HepG2 (cell line): ENCODE measurements around the gene BBS12. TPM values are rescaled to one million over a fixed set of nuclear protein-coding genes. Genes with fewer than 3 reads are reported as not detected.

Source experiments
- ATAC-seq: fragments of 200-7000 bp; cut with Tn5 transposase; 3 replicates; pipeline ENCODE4 v1.9.1; 2020; ENCODE audit warnings: mild to moderate bottlenecking, moderate library complexity
- BruUV-seq: library from RNA; stranded (reverse); fragments of 400-500 nt; replicated peaks from 2 replicates; lab custom pipeline; 2021; lab: Mats Ljungman, UMichigan
- CTCF ChIA-PET: fragments of 300-600 bp; formaldehyde crosslinking; extraction: SDS; loops from one replicate; lab custom pipeline; 2021; ENCODE audit warnings: low total read pairs, inconsistent platforms, low intra/inter-chr PET ratio; lab: Yijun Ruan, JAX
- POLR2A ChIA-PET: fragments of 350-600 bp; sonication (Branson Sonifier 250); formaldehyde crosslinking; loops from one replicate; lab custom pipeline; 2020; ENCODE audit warnings: antibody characterized with exemption, inconsistent platforms; lab: Yijun Ruan, JAX
- DNase-seq: peaks from one replicate; pipeline ENCODE4 v3.0.0-alpha.2; 2015; ENCODE audit warnings: low spot score
- FAIRE-seq: peaks from 3 replicates; lab custom pipeline; 2011; peaks lifted over from hg19 to GRCh38; lab: Jason Lieb, UNC
- H2AFZ ChIP-seq: one replicate; pipeline ENCODE4 v1.6.1; 2011; ENCODE audit warnings: low read length, inconsistent platforms
- H3K27ac ChIP-seq: fragments of 300-600 bp; 3 replicates; pipeline ENCODE4 v1.8.0; 2011; ENCODE audit warnings: mixed run types, mild to moderate bottlenecking, mixed read lengths, low read length, inconsistent platforms; ENCODE audit not compliant: insufficient read depth; ENCODE audit errors: extremely low read length
- H3K27me3 ChIP-seq, 2 experiments: fragments of 200-600 bp in 1 of 2; 2 replicates in 1 of 2; 3 replicates in 1 of 2; pipeline versions ENCODE4 v1.6.0 to v1.8.0; 2011; ENCODE audit warnings: low read length in 2 of 2, mild to moderate bottlenecking in 2 of 2, moderate library complexity in 2 of 2, inconsistent platforms in 1 of 2; ENCODE audit not compliant: insufficient read depth in 2 of 2, control insufficient read depth in 1 of 2
- H3K36me3 ChIP-seq, 2 experiments: fragments of 200-600 bp in 1 of 2; replicated peaks in 1 of 2; 2 replicates in 1 of 2; 3 replicates in 1 of 2; pipeline versions ENCODE4 v1.5.1 to v1.8.0; 2011; ENCODE audit warnings: low read length in 2 of 2, inconsistent platforms in 1 of 2; ENCODE audit not compliant: insufficient read depth in 2 of 2, control insufficient read depth in 1 of 2
- H3K4me1 ChIP-seq: 2 replicates; pipeline ENCODE4 v1.5.1; 2012; ENCODE audit warnings: low read length, inconsistent platforms; ENCODE audit not compliant: insufficient read depth
- H3K4me2 ChIP-seq: 2 replicates; pipeline ENCODE4 v1.6.0; 2011; ENCODE audit warnings: low read depth, low read length, inconsistent platforms
- H3K4me3 ChIP-seq, 3 experiments: fragments of 200-600 bp in 1 of 3; sonication (generic), shearing (Covaris generic) in 1 of 3; replicated peaks in 1 of 3; 2 replicates each; pipeline ENCODE4 v1.5.1; 2011 to 2016; ENCODE audit warnings: low read length in 3 of 3, inconsistent platforms in 2 of 3, low read depth in 2 of 3, mild to moderate bottlenecking in 2 of 3, control low read depth in 1 of 3, mixed read lengths in 1 of 3; ENCODE audit not compliant: insufficient read depth in 1 of 3
- H3K79me2 ChIP-seq: one replicate; pipeline ENCODE4 v1.6.1; 2011; ENCODE audit warnings: low read length, inconsistent platforms; ENCODE audit not compliant: insufficient read depth
- H3K9ac ChIP-seq: 2 replicates; pipeline ENCODE4 v1.6.0; 2011; ENCODE audit warnings: mild to moderate bottlenecking, low read depth, low read length, inconsistent platforms; ENCODE audit not compliant: insufficient read depth
- H3K9me3 ChIP-seq: 2 replicates; pipeline ENCODE4 v1.5.1; 2012; ENCODE audit warnings: mild to moderate bottlenecking, low read length
- H4K20me1 ChIP-seq: 2 replicates; pipeline ENCODE4 v1.6.0; 2011; ENCODE audit warnings: inconsistent platforms, mild to moderate bottlenecking, low read length, moderate library complexity; ENCODE audit not compliant: insufficient read depth
- HIVEP1 ChIP-seq: sonication (generic); formaldehyde crosslinking; IDR thresholded peaks from 2 replicates; pipeline ENCODE4 v1.4.0; 2020; ENCODE audit warnings: mild to moderate bottlenecking, missing genetic modification reagents
- MZF1 ChIP-seq: sonication (generic); formaldehyde crosslinking; IDR thresholded peaks from 2 replicates; pipeline ENCODE4 v1.8.1; 2023; ENCODE audit warnings: mild to moderate bottlenecking, missing genetic modification reagents, borderline replicate concordance
- POLR2AphosphoS2 ChIP-seq: IDR thresholded peaks from 2 replicates; pipeline ENCODE4 v1.6.1; 2011; ENCODE audit warnings: low read depth, low read length, improper control_type of control experiment
- ZNF569 ChIP-seq: sonication (generic); formaldehyde crosslinking; IDR thresholded peaks from 2 replicates; pipeline ENCODE4 v1.5.0; 2020; ENCODE audit warnings: mild to moderate bottlenecking, missing genetic modification reagents, moderate library complexity, borderline replicate concordance
- ZNF607 ChIP-seq: sonication (generic); formaldehyde crosslinking; IDR thresholded peaks from 2 replicates; pipeline ENCODE4 v1.5.1; 2020; ENCODE audit warnings: missing genetic modification reagents, mild to moderate bottlenecking, borderline replicate concordance
- WGBS: methylation state at CpG from one replicate; pipeline ENCODE4 v1.1.6; 2017; ENCODE audit warnings: low lambda C conversion rate; 5-methylcytosine and 5-hydroxymethylcytosine counted together
- in situ Hi-C: cut with HindIII; loops from 2 replicates; pipeline ENCODE4 v1.10.0; 2017; ENCODE audit warnings: low pct_unique_long_range_greater_than_20kb; ENCODE audit not compliant: extremely low pct_ligation_motif_present
- intact Hi-C: fragments of 100-400 bp; cut with micrococcal nuclease; formaldehyde crosslinking; loops from one replicate; pipeline ENCODE4 v1.10.0; 2022; ENCODE audit not compliant: unreplicated experiment
- polyA plus RNA-seq, 8 experiments: library from polyadenylated mRNA; depleted of rRNA in 3 of 8; stranded (reverse) in 7 of 8; unstranded in 1 of 8; fragments of >200 nt; fragmentation: Illumina TruSeq in 4 of 8; extraction: Trizol in 4 of 8; gene quantifications; 2 replicates each; pipeline versions ENCODE4 v1.2.1 to v1.2.3, GENCODE V29; 2011 to 2016; ENCODE audit warnings: low read depth in 4 of 8, missing spikeins in 1 of 8, mixed read lengths in 1 of 8; ENCODE audit not compliant: insufficient read depth in 1 of 8
- total RNA-seq, 5 experiments: library from RNA; depleted of rRNA; stranded (reverse); fragments of >200 nt; fragmentation: Illumina TruSeq; extraction: Trizol; gene quantifications; 2 replicates each; pipeline ENCODE4 v1.2.3, GENCODE V29; 2016; ENCODE audit warnings: low read depth in 1 of 5
- TF ChIP-seq, protein P1 (sequence below): sonication (generic); formaldehyde crosslinking; IDR thresholded peaks from 2 replicates; pipeline ENCODE4 v1.5.0; 2020; ENCODE audit warnings: mild to moderate bottlenecking, missing genetic modification reagents
- TF ChIP-seq, protein P2 (sequence below): fragments of 450-650 bp; IDR thresholded peaks from 2 replicates; pipeline ENCODE4 v1.6.1; 2016

The BBS12 gene
- total and polyA plus RNA-seq, 2 of the 13 experiments (the other 11 are each of a cell fraction or from before 2014, with no cell fraction given): 0.32 to 1.7 TPM

DNA sequence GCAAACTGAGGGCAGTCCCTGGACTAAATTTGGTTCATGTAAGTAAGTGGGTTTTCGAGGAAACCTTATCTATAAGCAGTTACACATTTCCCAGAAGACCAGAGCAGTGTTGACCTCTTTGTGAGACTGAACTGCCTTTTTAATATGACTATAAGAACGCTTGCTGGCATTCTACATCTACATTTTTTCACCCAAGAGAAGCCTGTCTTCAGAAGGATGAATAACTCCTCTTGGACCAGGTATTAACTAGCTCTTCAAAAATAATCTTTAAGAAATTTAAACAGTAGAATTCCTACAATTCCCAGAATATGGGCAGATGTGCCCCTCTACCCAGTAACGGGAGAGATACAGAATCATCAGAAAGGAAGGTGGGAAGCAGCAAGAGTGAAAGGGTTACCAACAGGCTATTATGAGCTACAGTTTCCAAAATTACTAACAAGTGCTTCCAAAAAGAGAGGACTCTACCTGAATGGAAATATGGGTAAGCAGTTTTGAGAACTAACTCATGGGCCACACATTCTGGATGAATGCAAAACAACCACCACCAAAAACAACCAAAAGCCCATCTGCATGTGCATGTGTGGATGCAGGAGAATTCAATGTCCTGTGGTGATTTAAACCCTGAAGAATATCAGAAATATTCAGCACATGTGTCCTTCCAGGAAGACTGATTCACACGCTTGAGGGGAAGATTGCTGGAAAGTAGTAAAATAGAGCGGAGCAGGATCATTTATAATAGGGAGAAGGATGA, 17.4 kb downstream of the BBS12 start (continued):
- TF ChIP-seq ZNF607 (CRISPR knock-in tag) (no peak), MZF1 (CRISPR knock-in tag) (no peak), POLR2AphosphoS2 (no peak), HIVEP1 (no peak)
- TF ChIP-seq, protein P1, sequence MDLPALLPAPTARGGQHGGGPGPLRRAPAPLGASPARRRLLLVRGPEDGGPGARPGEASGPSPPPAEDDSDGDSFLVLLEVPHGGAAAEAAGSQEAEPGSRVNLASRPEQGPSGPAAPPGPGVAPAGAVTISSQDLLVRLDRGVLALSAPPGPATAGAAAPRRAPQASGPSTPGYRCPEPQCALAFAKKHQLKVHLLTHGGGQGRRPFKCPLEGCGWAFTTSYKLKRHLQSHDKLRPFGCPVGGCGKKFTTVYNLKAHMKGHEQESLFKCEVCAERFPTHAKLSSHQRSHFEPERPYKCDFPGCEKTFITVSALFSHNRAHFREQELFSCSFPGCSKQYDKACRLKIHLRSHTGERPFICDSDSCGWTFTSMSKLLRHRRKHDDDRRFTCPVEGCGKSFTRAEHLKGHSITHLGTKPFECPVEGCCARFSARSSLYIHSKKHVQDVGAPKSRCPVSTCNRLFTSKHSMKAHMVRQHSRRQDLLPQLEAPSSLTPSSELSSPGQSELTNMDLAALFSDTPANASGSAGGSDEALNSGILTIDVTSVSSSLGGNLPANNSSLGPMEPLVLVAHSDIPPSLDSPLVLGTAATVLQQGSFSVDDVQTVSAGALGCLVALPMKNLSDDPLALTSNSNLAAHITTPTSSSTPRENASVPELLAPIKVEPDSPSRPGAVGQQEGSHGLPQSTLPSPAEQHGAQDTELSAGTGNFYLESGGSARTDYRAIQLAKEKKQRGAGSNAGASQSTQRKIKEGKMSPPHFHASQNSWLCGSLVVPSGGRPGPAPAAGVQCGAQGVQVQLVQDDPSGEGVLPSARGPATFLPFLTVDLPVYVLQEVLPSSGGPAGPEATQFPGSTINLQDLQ: no peak

DNA sequence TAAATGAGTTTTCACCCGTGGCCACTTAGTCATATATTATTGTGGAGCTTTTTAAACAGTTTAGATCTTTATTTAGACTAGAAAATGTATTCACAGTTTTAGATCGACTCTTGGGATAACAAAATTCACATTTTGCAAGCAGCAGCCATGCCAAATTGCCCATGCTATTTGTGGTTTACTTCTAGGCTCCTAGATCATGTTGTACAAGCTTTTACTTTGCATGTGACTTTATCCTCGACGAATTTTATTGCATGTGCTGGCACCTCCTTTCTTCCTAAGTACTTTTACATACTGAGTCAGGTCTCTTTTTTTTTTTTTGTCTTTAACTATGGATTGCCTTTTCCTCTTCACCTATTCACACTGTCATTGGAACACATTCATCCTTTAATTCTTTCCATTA, 23.2 kb downstream of the BBS12 start:
- FAIRE-seq (no peak), DNase-seq (no peak), ATAC-seq (no peak)
- no peaks in the 10 kb centered on the region for H4K20me1 ChIP-seq
- H3K9ac ChIP-seq: no peak overlapping the region
- H2AFZ ChIP-seq: no peak overlapping the region
- no peak overlapping the region for H3K4me2 ChIP-seq
- CTCF ChIA-PET: no interaction called here
- POLR2A ChIA-PET: no interaction called here
- intact Hi-C loops: loop anchor here (5.0 kb wide), 1 partner anchor 1507 kb away; no protein-coding TSS in a partner anchor
- no peaks in the 10 kb centered on the region for H3K36me3 ChIP-seq
- H3K4me3 ChIP-seq: no peak overlapping the region
- WGBS: 9% methylated on average over 4 of the region's 4 CpGs
- H3K4me1 ChIP-seq: peaks cover 5% of the 10 kb centered on the region; the same call in 1 of the 2 replicates
- no TSS peak for BruUV-seq
- H3K27ac ChIP-seq: no peak overlapping the region
- no peaks in the 10 kb centered on the region for H3K79me2 ChIP-seq
- in situ Hi-C loops: loop anchor here (5.0 to 25.0 kb wide), 2 partner anchors 167 to 1357 kb away; partner anchors contain the start of gene NUDT6
- TF ChIP-seq, protein P2, sequence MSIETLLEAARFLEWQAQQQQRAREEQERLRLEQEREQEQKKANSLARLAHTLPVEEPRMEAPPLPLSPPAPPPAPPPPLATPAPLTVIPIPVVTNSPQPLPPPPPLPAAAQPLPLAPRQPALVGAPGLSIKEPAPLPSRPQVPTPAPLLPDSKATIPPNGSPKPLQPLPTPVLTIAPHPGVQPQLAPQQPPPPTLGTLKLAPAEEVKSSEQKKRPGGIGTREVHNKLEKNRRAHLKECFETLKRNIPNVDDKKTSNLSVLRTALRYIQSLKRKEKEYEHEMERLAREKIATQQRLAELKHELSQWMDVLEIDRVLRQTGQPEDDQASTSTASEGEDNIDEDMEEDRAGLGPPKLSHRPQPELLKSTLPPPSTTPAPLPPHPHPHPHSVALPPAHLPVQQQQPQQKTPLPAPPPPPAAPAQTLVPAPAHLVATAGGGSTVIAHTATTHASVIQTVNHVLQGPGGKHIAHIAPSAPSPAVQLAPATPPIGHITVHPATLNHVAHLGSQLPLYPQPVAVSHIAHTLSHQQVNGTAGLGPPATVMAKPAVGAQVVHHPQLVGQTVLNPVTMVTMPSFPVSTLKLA: peak; percentile 78
- TF ChIP-seq ZNF569 (CRISPR knock-in tag): no peak
- TF ChIP-seq, all 625 proteins: peak for 1
- no peaks in the 10 kb centered on the region for H3K27me3 ChIP-seq
- no peaks in the 10 kb centered on the region for H3K9me3 ChIP-seq
